ENCODE results near the gene ATAD5.

GRCh38 chr17:30829022-30829421 is 2.7 kb upstream of the ATAD5 start:
- no peak for TF ChIP-seq CTCF (IDR thresholded peaks at IDR 0.05)
- TF ChIP-seq POLR2A (IDR thresholded peaks at IDR 0.05) = no peak

Measured in adrenal gland (tissue), 5 donors.